OCI-LY7 (cell line): ENCODE measurements around the gene PKP1. TPM values are rescaled to one million over a fixed set of nuclear protein-coding genes. Genes with fewer than 3 reads are reported as not detected.

Source experiments
- BruUV-seq: library from RNA; stranded (reverse); fragments of 400-500 nt; replicated peaks from 2 replicates; lab custom pipeline; 2021; lab: Mats Ljungman, UMichigan
- CTCF ChIA-PET: fragments of 300-600 bp; sonication (Branson Sonifier 250); formaldehyde crosslinking; loops from one replicate; lab custom pipeline; 2022; ENCODE audit warnings: antibody characterized with exemption; ENCODE audit not compliant: unreplicated experiment; lab: Charles Lee
- POLR2A ChIA-PET: fragments of 300-600 bp; sonication (Branson Sonifier 250); formaldehyde crosslinking; loops from one replicate; lab custom pipeline; 2022; ENCODE audit warnings: antibody characterized with exemption; lab: Charles Lee
- DNase-seq: peaks from one replicate; pipeline ENCODE4 v3.0.0-alpha.2; 2015; ENCODE audit warnings: low spot score
- H2AFZ ChIP-seq: fragments of 200-600 bp; sonication (generic), shearing (Covaris generic); 2 replicates; pipeline ENCODE4 v1.6.1; 2014; ENCODE audit warnings: mild to moderate bottlenecking, antibody characterized with exemption, low read length, moderate library complexity
- H3K27ac ChIP-seq: fragments of 200-600 bp; sonication (generic); 2 replicates; pipeline ENCODE4 v1.5.1; 2014; ENCODE audit warnings: mixed run types, low read depth, mild to moderate bottlenecking, moderate library complexity, low read length, inconsistent platforms; ENCODE audit not compliant: poor library complexity, severe bottlenecking
- H3K36me3 ChIP-seq: fragments of 200-600 bp; sonication (generic); 2 replicates; pipeline ENCODE4 v1.6.1; 2014; ENCODE audit warnings: mild to moderate bottlenecking, antibody characterized with exemption, low read length, moderate library complexity, mixed read lengths; ENCODE audit not compliant: insufficient read depth
- H3K4me1 ChIP-seq: fragments of 200-600 bp; sonication (generic); 2 replicates; pipeline ENCODE4 v1.5.1; 2014; ENCODE audit warnings: mild to moderate bottlenecking, low read length; ENCODE audit not compliant: insufficient read depth, poor library complexity, severe bottlenecking
- H3K4me2 ChIP-seq: fragments of 200-600 bp; sonication (generic); 2 replicates; pipeline ENCODE4 v1.6.1; 2014; ENCODE audit warnings: mild to moderate bottlenecking, low read length
- H3K4me3 ChIP-seq: fragments of 200-600 bp; sonication (generic); 2 replicates; pipeline ENCODE4 v1.5.1; 2014; ENCODE audit warnings: mild to moderate bottlenecking, low read depth, low read length; ENCODE audit not compliant: poor library complexity, severe bottlenecking
- H3K79me2 ChIP-seq: fragments of 200-600 bp; sonication (generic); 2 replicates; pipeline ENCODE4 v1.6.1; 2016; ENCODE audit warnings: low read depth, mild to moderate bottlenecking, low read length, moderate library complexity, mixed read lengths; ENCODE audit not compliant: insufficient read depth
- H3K9me2 ChIP-seq: fragments of 200-600 bp; sonication (generic); 2 replicates; pipeline ENCODE4 v1.6.1; 2016; ENCODE audit warnings: mild to moderate bottlenecking, low read length, mixed read lengths; ENCODE audit not compliant: insufficient read depth
- H3K9me3 ChIP-seq: fragments of 200-600 bp; sonication (generic); 2 replicates; pipeline ENCODE4 v1.6.1; 2014; ENCODE audit warnings: mild to moderate bottlenecking, mixed run types, low read length, mixed read lengths
- H4K20me1 ChIP-seq: fragments of 200-600 bp; sonication (generic); 2 replicates; pipeline ENCODE4 v1.6.1; 2014; ENCODE audit warnings: mild to moderate bottlenecking, antibody characterized with exemption, low read length, moderate library complexity, mixed read lengths; ENCODE audit not compliant: insufficient read depth
- EZH2phosphoT487 ChIP-seq: fragments of 200-600 bp; sonication (generic); IDR thresholded peaks from 2 replicates; pipeline ENCODE4 v1.6.1; 2018; ENCODE audit warnings: low read depth, borderline replicate concordance, mild to moderate bottlenecking, mixed run types, antibody characterized with exemption, low read length, moderate library complexity, mixed read lengths
- intact Hi-C: fragments of 100-400 bp; cut with micrococcal nuclease; formaldehyde crosslinking; loops from one replicate; pipeline ENCODE4 v1.10.0; 2022; ENCODE audit not compliant: unreplicated experiment
- total RNA-seq, 2 experiments: library from RNA; depleted of rRNA in 1 of 2; stranded (reverse); fragments of >200 nt in 1 of 2; shearing (Covaris generic) in 1 of 2; gene quantifications; 2 replicates each; pipeline ENCODE4 v1.2.3, GENCODE V29; 2014 to 2022
- TF ChIP-seq, protein P1 (sequence below): fragments of 200-600 bp; sonication (generic); conservative IDR thresholded peaks from 2 replicates; pipeline ENCODE4 v1.5.1; 2014; ENCODE audit warnings: mild to moderate bottlenecking, antibody characterized with exemption, low read length, moderate library complexity, mixed read lengths

PKP1 gene
- total RNA-seq, 2 experiments from 2014 or later, result not detected

GRCh38 chr1:201260648-201261311 lies 22.5 kb upstream of the PKP1 start:
- Histone ChIP-seq H3K4me2 (no peak overlapping the region), H3K4me3 (no peak overlapping the region), H3K9me3 (no peaks in the 10 kb centered on the region), H3K79me2 (no peaks in the 10 kb centered on the region), H2AFZ (no peak overlapping the region), H3K9me2 (no peaks in the 10 kb centered on the region), H3K27ac (no peak overlapping the region), H3K36me3 (no peaks in the 10 kb centered on the region), H3K4me1 (no peaks in the 10 kb centered on the region), H4K20me1 (no peaks in the 10 kb centered on the region)
- POLR2A ChIA-PET, result no interaction called here
- CTCF ChIA-PET, result no interaction called here
- DNase-seq, result no peak
- no peak for TF ChIP-seq EZH2phosphoT487
- TF ChIP-seq, protein P1, sequence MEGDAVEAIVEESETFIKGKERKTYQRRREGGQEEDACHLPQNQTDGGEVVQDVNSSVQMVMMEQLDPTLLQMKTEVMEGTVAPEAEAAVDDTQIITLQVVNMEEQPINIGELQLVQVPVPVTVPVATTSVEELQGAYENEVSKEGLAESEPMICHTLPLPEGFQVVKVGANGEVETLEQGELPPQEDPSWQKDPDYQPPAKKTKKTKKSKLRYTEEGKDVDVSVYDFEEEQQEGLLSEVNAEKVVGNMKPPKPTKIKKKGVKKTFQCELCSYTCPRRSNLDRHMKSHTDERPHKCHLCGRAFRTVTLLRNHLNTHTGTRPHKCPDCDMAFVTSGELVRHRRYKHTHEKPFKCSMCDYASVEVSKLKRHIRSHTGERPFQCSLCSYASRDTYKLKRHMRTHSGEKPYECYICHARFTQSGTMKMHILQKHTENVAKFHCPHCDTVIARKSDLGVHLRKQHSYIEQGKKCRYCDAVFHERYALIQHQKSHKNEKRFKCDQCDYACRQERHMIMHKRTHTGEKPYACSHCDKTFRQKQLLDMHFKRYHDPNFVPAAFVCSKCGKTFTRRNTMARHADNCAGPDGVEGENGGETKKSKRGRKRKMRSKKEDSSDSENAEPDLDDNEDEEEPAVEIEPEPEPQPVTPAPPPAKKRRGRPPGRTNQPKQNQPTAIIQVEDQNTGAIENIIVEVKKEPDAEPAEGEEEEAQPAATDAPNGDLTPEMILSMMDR, result no peak
- intact Hi-C loops, result no loop called here
- no TSS peak for BruUV-seq

DNA sequence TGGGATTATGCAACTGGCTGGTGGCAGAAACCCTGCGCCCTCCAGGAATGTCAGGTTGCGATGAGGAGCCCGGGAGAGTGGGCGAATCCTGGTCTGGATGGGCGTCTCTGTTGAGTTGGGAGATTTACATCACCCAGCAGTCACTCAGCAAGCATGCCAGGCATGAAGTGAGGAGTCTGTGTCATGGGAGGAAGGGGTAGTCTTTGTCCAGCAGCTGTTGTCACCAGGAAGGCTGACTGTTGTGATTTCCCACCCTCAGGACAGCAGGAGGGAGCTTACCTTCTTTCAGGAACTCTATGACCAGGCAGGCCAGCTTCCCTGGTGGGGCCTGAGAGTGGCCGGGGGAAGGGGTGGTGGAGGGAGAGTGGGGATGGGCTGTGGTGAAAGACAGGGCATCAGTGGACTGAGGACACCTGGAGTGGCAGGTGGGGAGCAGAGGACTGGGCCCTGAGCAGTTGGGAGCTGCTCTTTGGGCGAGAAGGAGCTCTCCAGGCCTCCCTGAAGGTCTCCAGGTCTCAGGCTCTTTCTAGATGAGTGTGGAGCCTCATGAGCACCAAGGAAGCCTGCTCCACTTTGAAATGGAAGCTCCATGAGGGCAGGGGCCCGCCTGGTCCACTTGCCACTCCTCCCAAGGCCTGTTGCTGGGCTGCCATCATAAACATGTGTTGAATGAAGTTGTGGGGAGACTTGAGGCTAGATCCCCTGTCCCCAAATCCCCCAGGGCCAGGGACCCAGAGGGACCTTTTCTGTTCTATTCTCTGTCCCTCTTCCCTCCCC lies 21.3 kb upstream of the PKP1 start:
- H3K79me2 ChIP-seq, result no peaks in the 10 kb centered on the region
- TF ChIP-seq EZH2phosphoT487, result no peak
- TF ChIP-seq, protein P1, result no peak
- no peaks in the 10 kb centered on the region for H4K20me1 ChIP-seq
- no peak overlapping the region for H2AFZ ChIP-seq
- POLR2A ChIA-PET, result no interaction called here
- intact Hi-C loops, result no loop called here
- H3K4me3 ChIP-seq, result no peak overlapping the region
- CTCF ChIA-PET, result no interaction called here
- no peaks in the 10 kb centered on the region for H3K36me3 ChIP-seq
- no peak overlapping the region for H3K27ac ChIP-seq
- no peak overlapping the region for H3K4me2 ChIP-seq
- no peaks in the 10 kb centered on the region for H3K9me3 ChIP-seq
- no peaks in the 10 kb centered on the region for H3K9me2 ChIP-seq
- no peak for DNase-seq
- BruUV-seq, result no TSS peak
- no peaks in the 10 kb centered on the region for H3K4me1 ChIP-seq
